ENCODE measurements around the gene ARHGDIG.
A peak's percentile ranks its signal among the peaks of the same experiment; 100 is the strongest.

DNA sequence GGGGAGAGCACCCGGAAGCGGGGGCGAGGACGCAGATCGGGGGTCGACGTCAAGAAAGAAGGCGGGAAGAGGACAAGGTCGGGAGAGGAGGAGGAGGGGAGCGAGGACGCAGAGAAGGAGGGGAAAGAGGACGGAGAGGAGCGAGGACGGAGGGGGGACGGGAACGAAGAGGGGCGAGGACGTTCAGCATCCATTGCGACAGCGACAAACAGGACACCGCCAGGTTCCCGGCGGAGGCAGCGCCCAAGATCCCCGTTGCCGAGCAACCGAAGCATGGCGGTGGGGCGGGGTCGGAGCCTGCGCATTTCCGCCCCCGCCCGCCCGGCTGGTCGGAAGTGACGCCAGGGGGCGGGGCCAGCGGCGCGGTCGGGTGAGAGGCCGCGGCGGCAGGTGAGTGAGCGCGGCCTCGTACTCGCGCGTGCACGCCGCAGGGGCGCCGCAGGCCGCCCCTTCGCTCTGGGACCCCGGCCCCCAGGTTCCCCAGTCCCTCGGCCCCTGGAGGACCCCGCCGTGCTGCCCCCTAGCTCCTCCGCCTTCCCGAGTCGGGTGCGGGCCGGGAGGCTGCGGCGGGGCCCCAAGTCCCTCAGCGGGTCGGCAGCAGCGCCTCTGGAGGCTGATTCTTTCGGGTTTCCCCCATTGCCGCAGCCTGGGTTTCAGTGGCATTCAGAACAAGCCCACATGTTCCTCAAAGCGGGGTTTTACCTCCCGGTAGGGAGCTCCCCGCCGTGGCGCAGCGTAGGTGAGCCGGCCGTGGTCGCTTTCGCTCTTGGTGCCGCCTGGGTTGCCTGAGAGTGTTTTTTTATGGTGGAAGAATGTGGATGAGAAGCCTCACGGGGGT is 45.7 kb upstream of the ARHGDIG start, which contains the start of gene FAM234A:
- TF ChIP-seq, protein P1, sequence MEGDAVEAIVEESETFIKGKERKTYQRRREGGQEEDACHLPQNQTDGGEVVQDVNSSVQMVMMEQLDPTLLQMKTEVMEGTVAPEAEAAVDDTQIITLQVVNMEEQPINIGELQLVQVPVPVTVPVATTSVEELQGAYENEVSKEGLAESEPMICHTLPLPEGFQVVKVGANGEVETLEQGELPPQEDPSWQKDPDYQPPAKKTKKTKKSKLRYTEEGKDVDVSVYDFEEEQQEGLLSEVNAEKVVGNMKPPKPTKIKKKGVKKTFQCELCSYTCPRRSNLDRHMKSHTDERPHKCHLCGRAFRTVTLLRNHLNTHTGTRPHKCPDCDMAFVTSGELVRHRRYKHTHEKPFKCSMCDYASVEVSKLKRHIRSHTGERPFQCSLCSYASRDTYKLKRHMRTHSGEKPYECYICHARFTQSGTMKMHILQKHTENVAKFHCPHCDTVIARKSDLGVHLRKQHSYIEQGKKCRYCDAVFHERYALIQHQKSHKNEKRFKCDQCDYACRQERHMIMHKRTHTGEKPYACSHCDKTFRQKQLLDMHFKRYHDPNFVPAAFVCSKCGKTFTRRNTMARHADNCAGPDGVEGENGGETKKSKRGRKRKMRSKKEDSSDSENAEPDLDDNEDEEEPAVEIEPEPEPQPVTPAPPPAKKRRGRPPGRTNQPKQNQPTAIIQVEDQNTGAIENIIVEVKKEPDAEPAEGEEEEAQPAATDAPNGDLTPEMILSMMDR (IDR thresholded peaks at IDR 0.05; ENCODE audit: low read depth, low read length): peak; percentile 45
- no peak for TF ChIP-seq EZH2phosphoT487 (IDR thresholded peaks at IDR 0.05; ENCODE audit: low read depth)

All from OCI-LY3 (cell line).